GM21528 (cell line): ENCODE results near the gene SLC24A3.

Source experiments
- ATAC-seq: cut with Tn5 transposase; IDR thresholded peaks from one replicate; pipeline ENCODE4 v1.9.1; 2021; ENCODE audit warnings: mild to moderate bottlenecking, moderate library complexity; ENCODE audit not compliant: unreplicated experiment, low FRiP score

The SLC24A3 gene

GRCh38 chr20:19212469-19212815 lies at the start of gene SLC24A3:
Gene SLC24A3 (plus strand): TSS chr20:19212642.
- no peak for ATAC-seq

GRCh38 chr20:19170148-19170547 lies 42.3 kb upstream of the SLC24A3 start:
- ATAC-seq, result no peak

DNA sequence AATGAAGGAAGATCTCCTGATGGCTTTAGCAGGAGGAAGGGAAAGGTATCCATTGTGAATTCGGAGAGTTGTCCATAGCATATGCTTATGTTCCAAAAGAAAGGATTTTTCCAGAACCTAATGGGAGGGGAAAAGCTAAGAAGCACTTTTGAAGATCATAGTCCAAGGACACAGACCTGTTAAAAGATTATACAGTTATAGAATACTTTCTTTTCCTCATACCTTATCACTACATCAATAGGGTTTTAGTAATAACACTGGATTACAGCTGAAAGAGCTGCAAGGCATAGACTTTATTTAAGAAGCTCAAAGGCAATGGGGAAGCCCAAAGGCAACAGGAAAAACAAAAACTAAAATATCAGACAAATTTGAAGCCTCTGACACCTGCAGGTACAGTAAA lies 39.8 kb upstream of the SLC24A3 start:
- no peak for ATAC-seq

- no peak for ATAC-seq
Measured at GRCh38 chr20:19176470-19177052, 35.9 kb upstream of the SLC24A3 start.

DNA sequence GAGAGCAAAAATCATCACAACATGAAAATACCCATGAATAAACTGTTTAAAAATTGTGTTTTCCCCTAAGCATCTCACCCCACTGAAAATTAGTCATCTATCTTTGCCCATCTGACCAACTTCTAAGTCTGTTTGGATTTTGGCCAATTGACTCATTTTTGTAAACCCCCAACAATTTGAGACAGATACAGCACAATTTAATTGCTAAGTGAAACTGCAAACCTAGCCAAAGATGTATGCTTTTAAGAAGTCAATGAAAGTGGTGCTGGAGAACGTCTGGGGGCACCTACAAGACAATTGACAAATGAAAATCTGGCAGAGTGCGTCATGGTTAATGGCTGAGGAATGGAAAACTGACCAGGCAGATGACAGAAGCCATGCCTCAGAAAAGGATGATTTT lies 30.9 kb upstream of the SLC24A3 start:
- ATAC-seq, result no peak

- no peak for ATAC-seq
Measured at GRCh38 chr20:19185083-19185482, 27.4 kb upstream of the SLC24A3 start.

- no peak for ATAC-seq
Measured at GRCh38 chr20:19193349-19193748, 19.1 kb upstream of the SLC24A3 start.

DNA sequence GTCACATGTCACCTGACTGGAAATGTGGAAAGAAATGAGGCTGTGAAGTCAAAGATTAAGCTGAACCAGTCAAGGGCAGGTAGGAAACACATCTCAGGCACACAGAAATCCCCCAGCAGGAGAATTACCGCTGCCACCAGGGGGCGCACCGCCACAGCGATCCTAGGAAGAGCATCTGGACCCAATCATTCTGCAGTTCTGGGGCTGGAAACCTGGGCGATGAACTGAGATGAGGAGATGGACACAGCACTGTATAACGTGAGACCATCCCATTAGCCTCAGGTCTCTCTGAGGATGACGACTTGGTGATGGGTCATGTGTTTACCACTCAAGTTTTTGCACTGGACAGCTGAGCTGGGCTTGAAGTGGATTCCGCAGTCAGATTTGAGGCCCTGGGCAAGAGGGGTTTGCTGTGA lies 6.5 kb upstream of the SLC24A3 start:
- no peak for ATAC-seq

DNA sequence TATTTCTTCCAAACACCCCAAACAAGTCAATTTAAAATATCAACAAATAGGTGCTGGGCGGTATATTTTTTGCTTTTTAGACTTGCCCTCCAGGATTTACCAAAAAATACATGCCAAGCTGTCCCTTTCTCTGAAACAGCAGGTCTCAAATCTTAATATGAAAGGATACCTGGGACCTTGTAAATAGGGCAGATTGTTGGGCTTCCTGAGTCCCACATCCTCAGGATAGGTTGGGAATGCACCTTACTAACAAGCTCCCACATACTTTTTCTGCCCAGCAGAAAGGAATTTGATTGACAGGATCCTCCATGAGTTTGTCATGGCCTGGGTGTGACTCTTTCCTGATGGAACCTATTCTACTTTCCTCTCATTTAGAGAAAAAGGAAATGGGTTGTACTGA lies 4.9 kb upstream of the SLC24A3 start:
- ATAC-seq, result no peak

DNA sequence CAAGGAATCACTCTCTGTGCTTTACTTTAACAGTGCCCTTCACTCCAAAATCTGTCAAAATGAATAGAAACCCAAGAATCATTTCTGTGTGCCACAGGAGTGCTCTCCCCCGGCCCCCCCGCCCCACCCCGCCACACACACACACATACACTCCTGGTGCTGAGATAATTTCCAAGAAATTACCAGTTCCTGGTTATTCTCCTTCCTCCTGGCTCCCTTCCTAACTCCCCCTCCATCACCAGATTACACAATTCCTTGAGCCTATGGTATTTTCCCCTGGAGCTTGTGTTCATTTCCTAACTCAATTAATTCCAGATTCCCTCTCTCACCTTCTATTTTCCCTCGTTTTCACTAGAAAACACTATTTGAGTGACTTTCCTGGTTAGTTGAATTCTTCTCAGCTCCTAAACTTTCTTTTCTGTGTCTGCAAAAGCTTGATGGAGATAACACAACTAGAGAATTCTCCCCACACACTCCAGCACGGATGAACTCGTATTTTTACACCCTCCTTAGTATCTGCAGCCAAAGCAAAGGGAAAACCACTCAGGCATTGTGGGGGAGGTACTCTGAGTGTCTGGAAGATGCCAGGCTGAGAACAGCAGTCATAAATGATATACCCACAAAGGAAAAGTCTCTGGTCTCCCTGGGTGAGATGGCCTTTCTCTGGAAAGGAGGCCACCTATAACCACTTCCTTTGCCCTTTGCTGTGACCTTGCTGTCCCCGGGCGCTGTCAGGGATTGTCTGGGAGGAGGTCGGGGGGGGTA lies 1.9 kb upstream of the SLC24A3 start:
- ATAC-seq, result no peak

- no peak for ATAC-seq
Measured at GRCh38 chr20:19211252-19211651, 1.2 kb upstream of the SLC24A3 start.

DNA sequence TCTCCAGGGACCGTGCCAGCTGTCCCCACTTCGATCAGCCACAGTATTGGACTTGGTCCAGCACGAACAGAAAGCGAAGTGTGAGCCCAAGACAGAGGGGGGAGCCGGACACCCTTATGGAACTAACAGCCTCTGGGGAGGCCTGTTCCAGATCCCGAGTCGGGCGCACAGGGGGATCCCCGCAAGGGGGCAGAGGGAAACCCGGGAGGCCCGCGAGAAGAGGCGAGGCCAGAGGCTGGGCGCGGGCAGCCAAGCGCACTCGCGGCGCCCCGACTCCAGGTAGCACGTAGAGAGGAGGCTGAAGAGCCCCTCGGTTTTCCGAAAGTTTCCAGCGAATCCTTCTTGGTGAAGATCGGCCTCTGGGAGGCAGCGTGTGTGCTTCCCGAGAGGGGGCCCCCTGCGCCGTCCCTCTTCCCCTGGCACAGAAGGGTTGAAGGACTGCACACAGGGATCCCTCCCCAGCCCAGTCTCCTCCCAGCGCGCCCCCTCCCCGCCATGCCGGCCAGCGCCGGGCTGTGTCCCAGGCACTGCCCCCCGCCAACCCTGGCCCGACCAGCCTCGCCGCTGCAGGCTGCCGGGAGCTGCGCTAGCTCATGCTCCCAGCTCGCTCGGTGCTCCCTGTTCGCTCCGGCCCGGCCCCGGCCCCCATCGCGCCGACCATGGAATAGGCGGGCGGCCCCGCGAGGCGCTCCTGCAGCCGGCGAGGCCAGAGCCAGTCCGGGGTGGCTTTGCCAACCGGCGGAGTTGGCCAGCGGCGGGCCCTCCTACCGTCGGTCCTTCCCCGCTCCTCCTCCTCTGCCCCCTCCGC lies 577 bp upstream of the SLC24A3 start:
- ATAC-seq, result no peak

- no peak for ATAC-seq
Measured at GRCh38 chr20:19212821-19213502, 520 bp downstream of the SLC24A3 start.

- no peak for ATAC-seq
Measured at GRCh38 chr20:19213946-19214490, 1.6 kb downstream of the SLC24A3 start.

DNA sequence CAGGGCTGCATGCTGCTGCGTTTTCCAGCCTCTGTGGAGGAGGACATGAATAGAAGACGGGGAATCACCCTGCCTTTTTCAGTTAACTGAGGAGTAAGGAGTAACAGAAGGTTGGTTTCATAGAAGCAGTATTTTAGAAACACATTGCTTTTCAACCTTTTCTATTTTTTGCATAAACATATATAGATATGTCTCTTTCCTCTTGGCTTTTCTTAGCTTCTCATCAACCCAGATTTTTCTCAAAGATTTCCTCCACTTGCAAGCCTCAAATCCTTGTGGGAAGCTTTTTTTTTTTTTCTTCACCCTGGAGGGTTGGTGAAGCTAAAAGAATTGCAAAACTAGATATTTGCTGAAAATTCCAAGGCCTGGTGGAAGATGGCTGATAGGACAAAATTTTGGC lies 6.0 kb downstream of the SLC24A3 start:
- ATAC-seq, result no peak

GRCh38 chr20:19222520-19223040 lies 10.1 kb downstream of the SLC24A3 start:
- no peak for ATAC-seq

- no peak for ATAC-seq
Measured at GRCh38 chr20:19223640-19224039, 11.2 kb downstream of the SLC24A3 start.

GRCh38 chr20:19231359-19232035 lies 19.1 kb downstream of the SLC24A3 start:
- ATAC-seq, result no peak

- no peak for ATAC-seq
Measured at GRCh38 chr20:19232997-19233794, 20.8 kb downstream of the SLC24A3 start.
